Thyroid gland (tissue), 4 donors: Measurements from ENCODE around the gene DIABLO. TPM values are rescaled to one million over a fixed set of nuclear protein-coding genes. Genes with fewer than 3 reads are reported as not detected.

Source experiments
- DNase-seq, 2 donors: peaks; one replicate each; pipeline ENCODE4 v3.0.0-alpha.2; 2019
- H3K27ac ChIP-seq, 3 donors: fragments of 200-600 bp; sonication (generic); 1 replicate in 2 of 3; 2 replicates in 1 of 3; pipeline ENCODE4 v1.5.1; 2016 to 2019; ENCODE audit warnings: mild to moderate bottlenecking in 1 of 3, moderate library complexity in 1 of 3
- H3K27me3 ChIP-seq: fragments of 200-600 bp; sonication (generic); one replicate; pipeline ENCODE4 v1.5.1; 2019
- H3K36me3 ChIP-seq, 2 donors: fragments of 200-600 bp; sonication (generic); one replicate each; pipeline ENCODE4 v1.5.1; 2016 to 2019
- H3K4me1 ChIP-seq, 2 donors: fragments of 200-600 bp; sonication (generic); one replicate each; pipeline ENCODE4 v1.5.1; 2017 to 2019
- H3K4me3 ChIP-seq, 3 donors: fragments of 200-600 bp; sonication (generic); replicated peaks in 1 of 3; 1 replicate in 2 of 3; 2 replicates in 1 of 3; pipeline ENCODE4 v1.5.1; 2016; ENCODE audit warnings: mild to moderate bottlenecking in 1 of 3
- H3K9me3 ChIP-seq: fragments of 200-600 bp; sonication (generic); one replicate; pipeline ENCODE4 v1.5.1; 2017
- POLR2A ChIP-seq, 2 donors: fragments of 450-650 bp; IDR thresholded peaks; one replicate each; pipeline ENCODE4 v1.6.1; 2017; ENCODE audit warnings: antibody characterized with exemption in 2 of 2, mild to moderate bottlenecking in 2 of 2, moderate library complexity in 1 of 2
- WGBS, 2 donors: methylation state at CpG; one replicate each; pipeline ENCODE4 v1.1.5; 2017; 5-methylcytosine and 5-hydroxymethylcytosine counted together
- intact Hi-C: fragments of 100-400 bp; cut with DNase I; formaldehyde crosslinking; loops from one replicate; pipeline ENCODE4 v1.15.1; 2023
- total RNA-seq, 4 donors: library from RNA; depleted of rRNA; stranded (reverse); fragments of >200 nt; gene quantifications; one replicate each; pipeline ENCODE4 v1.2.3, GENCODE V29; 2016
- TF ChIP-seq, protein P1 (sequence below), 6 experiments: fragments of 200-600 bp in 3 of 6; fragments of 450-650 bp in 3 of 6; sonication (generic) in 3 of 6; IDR thresholded peaks; one replicate each; pipeline ENCODE4 v1.5.1; 2016 to 2019; ENCODE audit warnings: antibody characterized with exemption in 6 of 6, mild to moderate bottlenecking in 2 of 6, inconsistent platforms in 1 of 6, moderate library complexity in 1 of 6

DIABLO gene
- total RNA-seq, 4 donors from 2014 or later = 48.4 to 66.0 (median 55.4) TPM

DNA sequence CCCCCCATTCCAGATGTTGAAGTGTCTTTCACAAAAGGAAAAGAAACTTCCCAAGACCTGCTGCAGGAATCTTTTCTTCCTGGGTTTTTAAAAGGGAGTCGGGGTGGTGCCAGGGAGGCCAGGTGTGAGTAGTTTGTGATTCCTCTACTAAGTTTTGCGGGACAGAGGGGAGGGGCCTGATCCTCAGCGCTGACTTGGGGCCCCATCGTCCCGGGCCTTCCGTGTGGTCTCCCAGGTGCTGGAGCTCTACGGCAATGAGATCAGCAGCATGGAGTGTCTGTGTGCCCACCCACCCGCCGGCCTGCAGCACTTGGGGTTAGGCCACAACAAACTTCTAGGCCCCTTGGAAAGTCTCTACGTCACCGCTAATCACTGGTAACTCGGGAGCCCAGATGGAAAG is 38.4 kb downstream of the DIABLO start:
- Histone ChIP-seq H3K27me3 (no peaks in the 10 kb centered on the region), H3K4me1 (peaks cover 4 to 6% of the 10 kb centered on the region in 2 donors), H3K36me3 (no peaks in the 10 kb centered on the region), H3K4me3 (no peak overlapping the region), H3K9me3 (no peaks in the 10 kb centered on the region), H3K27ac (no peak overlapping the region)
- WGBS, 2 donors = 69 to 74% methylated on average over 12 of the region's 12 CpGs
- no peak for DNase-seq
- TF ChIP-seq, protein P1, sequence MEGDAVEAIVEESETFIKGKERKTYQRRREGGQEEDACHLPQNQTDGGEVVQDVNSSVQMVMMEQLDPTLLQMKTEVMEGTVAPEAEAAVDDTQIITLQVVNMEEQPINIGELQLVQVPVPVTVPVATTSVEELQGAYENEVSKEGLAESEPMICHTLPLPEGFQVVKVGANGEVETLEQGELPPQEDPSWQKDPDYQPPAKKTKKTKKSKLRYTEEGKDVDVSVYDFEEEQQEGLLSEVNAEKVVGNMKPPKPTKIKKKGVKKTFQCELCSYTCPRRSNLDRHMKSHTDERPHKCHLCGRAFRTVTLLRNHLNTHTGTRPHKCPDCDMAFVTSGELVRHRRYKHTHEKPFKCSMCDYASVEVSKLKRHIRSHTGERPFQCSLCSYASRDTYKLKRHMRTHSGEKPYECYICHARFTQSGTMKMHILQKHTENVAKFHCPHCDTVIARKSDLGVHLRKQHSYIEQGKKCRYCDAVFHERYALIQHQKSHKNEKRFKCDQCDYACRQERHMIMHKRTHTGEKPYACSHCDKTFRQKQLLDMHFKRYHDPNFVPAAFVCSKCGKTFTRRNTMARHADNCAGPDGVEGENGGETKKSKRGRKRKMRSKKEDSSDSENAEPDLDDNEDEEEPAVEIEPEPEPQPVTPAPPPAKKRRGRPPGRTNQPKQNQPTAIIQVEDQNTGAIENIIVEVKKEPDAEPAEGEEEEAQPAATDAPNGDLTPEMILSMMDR (IDR thresholded peaks at IDR 0.05) = no peak
- TF ChIP-seq POLR2A (IDR thresholded peaks at IDR 0.05) = no peak
- intact Hi-C loops = no loop called here

DNA sequence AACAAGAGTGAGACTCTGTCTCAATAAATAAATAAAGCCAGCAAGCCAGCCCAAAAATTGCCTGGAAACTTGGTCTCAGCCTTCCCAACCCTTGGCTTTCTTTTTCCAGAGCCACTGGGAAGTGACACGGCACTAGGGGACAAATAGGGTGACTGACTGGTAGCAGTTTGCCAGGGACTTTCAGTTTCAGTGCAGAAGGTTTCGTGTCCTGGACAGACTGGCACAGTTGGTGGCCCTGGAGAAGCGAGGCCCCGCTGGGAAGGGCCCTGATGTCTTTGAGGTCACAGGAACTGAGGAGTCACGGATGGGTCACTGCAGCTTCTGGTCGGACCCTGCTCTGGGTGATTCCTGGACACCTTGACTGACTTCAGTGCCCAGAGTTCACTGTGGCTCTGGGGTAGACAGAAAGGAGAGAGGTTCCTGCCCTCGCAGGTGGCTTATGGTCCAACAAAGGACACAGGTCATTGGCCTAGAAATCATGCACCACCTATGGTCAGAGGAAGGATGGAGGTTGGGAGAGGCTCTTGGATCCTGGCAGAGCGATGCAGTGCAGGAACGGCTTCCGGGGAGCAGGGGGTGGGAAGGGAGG is 40.3 kb downstream of the DIABLO start:
- no peaks in the 10 kb centered on the region for H3K27me3 ChIP-seq
- no peak overlapping the region for H3K4me3 ChIP-seq
- no peaks in the 10 kb centered on the region for H3K36me3 ChIP-seq
- intact Hi-C loops = no loop called here
- TF ChIP-seq, protein P1 (IDR thresholded peaks at IDR 0.05) = no peak
- TF ChIP-seq POLR2A (IDR thresholded peaks at IDR 0.05) = no peak
- no peak overlapping the region for H3K27ac ChIP-seq
- no peak for DNase-seq
- H3K4me1 ChIP-seq = peaks cover 4 to 6% of the 10 kb centered on the region in 2 donors
- H3K9me3 ChIP-seq = no peaks in the 10 kb centered on the region
- WGBS, 2 donors = 91 to 92% methylated on average over 10 of the region's 10 CpGs

DNA sequence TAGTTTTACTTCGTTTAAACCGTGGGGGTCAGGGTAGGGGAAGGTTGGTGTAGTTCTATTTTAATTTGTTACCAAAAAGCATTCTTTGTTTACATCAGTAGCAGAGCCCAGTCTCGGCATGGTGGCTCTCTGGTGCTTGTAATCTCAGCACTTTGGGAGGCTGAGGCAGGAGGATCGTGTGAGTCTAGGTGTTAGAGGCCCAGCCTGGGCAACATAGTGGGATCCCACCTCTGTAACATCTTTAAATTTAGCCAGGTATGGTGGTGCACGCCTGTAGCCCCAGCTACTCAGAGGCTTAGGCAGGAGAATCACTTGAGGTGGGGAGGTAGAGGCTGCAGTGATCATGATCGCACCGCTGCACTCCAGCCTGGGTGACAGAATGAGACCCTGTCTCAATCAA is 40.8 kb downstream of the DIABLO start:
- TF ChIP-seq, protein P1 (IDR thresholded peaks at IDR 0.05) = no peak
- H3K4me3 ChIP-seq = no peak overlapping the region
- DNase-seq = no peak
- H3K4me1 ChIP-seq = peaks cover 4 to 6% of the 10 kb centered on the region in 2 donors
- no peak overlapping the region for H3K27ac ChIP-seq
- no peaks in the 10 kb centered on the region for H3K36me3 ChIP-seq
- no peaks in the 10 kb centered on the region for H3K9me3 ChIP-seq
- 92 to 93% methylated on average over 7 of the region's 7 CpGs for WGBS, 2 donors
- intact Hi-C loops = no loop called here
- H3K27me3 ChIP-seq = no peaks in the 10 kb centered on the region

DNA sequence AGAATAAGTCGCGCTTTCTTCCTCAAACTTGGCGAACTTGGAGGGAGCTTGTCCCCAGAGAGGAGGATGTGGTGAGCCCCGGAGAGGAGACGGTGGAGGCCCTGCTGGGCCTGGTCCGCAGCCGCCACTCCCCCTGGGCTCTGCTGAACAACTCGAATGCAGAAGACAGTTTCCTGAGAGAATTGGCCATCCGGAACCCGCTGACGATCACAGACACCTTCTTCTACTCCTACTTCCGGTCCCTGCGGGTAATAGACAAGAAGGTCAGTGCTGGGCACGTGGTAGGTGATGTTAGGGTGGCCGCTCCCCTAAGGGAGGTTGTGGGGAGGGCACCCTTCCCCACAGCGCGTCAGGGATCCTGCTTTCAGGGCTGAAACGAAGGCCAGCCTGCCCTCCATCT is 41.3 kb downstream of the DIABLO start:
- Histone ChIP-seq H3K4me1 (peaks cover 4 to 6% of the 10 kb centered on the region in 2 donors), H3K27me3 (no peaks in the 10 kb centered on the region), H3K36me3 (no peaks in the 10 kb centered on the region), H3K9me3 (no peaks in the 10 kb centered on the region), H3K27ac (no peak overlapping the region), H3K4me3 (no peak overlapping the region)
- intact Hi-C loops = no loop called here
- no peak for DNase-seq
- 77 to 83% methylated on average over 15 to 18 of the region's 18 CpGs for WGBS, 2 donors
- no peak for TF ChIP-seq POLR2A (IDR thresholded peaks at IDR 0.05)
- TF ChIP-seq, protein P1 (IDR thresholded peaks at IDR 0.05) = no peak

DNA sequence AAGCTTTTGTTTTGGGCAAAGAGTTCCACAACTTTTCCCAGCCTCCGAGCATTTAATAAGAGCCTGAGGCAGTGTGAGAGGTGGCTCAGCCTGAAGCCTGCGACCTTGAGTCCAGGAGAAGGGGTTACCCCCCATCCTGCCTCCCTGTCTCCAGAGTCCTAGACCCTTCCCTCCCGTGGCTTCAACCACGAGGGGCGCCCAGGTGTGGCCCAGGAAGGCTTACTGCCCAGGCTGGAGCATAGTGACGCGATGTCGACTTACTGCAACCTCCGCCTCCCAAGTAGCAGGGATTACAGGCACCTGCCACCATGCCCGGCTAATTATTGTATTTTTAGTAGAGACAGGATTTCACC is 42.3 kb downstream of the DIABLO start:
- DNase-seq = no peak
- H3K4me3 ChIP-seq = peak overlapping the region in 1 of 3 donors; percentile 55
- TF ChIP-seq, protein P1 (IDR thresholded peaks at IDR 0.05) = no peak
- no peak for TF ChIP-seq POLR2A (IDR thresholded peaks at IDR 0.05)
- H3K4me1 ChIP-seq = peaks cover 4 to 6% of the 10 kb centered on the region in 2 donors
- no peak overlapping the region for H3K27ac ChIP-seq
- H3K27me3 ChIP-seq = no peaks in the 10 kb centered on the region
- no peaks in the 10 kb centered on the region for H3K36me3 ChIP-seq
- WGBS, 2 donors = 74 to 76% methylated on average over 8 to 10 of the region's 10 CpGs
- intact Hi-C loops = no loop called here
- H3K9me3 ChIP-seq = no peaks in the 10 kb centered on the region
